ENCODE data around the gene ZNF652.

ZNF652 gene

DNA sequence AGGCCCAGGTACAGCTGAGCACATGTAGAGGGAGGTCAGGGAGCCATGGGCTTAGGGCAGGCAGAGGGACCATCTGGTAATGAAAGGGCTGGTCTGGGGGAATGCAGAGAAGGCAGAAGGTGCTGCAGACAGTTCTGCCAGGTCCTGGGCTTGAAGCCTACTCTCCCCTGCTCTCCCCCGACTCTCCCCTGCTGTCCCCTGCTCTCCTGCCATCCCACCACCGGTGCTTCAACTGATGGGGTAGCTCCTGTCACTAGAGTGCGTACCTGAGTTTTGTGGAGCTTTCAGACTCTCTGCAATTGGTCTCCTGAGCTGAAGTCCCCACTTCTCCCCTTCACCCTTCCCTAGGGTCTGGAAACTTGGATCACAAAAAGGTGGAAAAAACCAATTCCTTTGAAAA lies 94.1 kb downstream of the ZNF652 start:
- TF ChIP-seq, protein P1, sequence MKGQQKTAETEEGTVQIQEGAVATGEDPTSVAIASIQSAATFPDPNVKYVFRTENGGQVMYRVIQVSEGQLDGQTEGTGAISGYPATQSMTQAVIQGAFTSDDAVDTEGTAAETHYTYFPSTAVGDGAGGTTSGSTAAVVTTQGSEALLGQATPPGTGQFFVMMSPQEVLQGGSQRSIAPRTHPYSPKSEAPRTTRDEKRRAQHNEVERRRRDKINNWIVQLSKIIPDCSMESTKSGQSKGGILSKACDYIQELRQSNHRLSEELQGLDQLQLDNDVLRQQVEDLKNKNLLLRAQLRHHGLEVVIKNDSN (IDR thresholded peaks at IDR 0.05) = no peak
- TF ChIP-seq EGR1 (IDR thresholded peaks at IDR 0.05) (no peak), CEBPB (IDR thresholded peaks at IDR 0.05) (no peak), ZBTB7A (IDR thresholded peaks at IDR 0.05; ENCODE audit: low read depth) (no peak), EP300 (IDR thresholded peaks at IDR 0.05; ENCODE audit: borderline replicate concordance) (no peak), TAF1 (IDR thresholded peaks at IDR 0.05; ENCODE audit: low read depth) (no peak)
- TF ChIP-seq, protein P2, sequence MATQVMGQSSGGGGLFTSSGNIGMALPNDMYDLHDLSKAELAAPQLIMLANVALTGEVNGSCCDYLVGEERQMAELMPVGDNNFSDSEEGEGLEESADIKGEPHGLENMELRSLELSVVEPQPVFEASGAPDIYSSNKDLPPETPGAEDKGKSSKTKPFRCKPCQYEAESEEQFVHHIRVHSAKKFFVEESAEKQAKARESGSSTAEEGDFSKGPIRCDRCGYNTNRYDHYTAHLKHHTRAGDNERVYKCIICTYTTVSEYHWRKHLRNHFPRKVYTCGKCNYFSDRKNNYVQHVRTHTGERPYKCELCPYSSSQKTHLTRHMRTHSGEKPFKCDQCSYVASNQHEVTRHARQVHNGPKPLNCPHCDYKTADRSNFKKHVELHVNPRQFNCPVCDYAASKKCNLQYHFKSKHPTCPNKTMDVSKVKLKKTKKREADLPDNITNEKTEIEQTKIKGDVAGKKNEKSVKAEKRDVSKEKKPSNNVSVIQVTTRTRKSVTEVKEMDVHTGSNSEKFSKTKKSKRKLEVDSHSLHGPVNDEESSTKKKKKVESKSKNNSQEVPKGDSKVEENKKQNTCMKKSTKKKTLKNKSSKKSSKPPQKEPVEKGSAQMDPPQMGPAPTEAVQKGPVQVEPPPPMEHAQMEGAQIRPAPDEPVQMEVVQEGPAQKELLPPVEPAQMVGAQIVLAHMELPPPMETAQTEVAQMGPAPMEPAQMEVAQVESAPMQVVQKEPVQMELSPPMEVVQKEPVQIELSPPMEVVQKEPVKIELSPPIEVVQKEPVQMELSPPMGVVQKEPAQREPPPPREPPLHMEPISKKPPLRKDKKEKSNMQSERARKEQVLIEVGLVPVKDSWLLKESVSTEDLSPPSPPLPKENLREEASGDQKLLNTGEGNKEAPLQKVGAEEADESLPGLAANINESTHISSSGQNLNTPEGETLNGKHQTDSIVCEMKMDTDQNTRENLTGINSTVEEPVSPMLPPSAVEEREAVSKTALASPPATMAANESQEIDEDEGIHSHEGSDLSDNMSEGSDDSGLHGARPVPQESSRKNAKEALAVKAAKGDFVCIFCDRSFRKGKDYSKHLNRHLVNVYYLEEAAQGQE (IDR thresholded peaks at IDR 0.05; ENCODE audit: low read depth) = no peak

DNA sequence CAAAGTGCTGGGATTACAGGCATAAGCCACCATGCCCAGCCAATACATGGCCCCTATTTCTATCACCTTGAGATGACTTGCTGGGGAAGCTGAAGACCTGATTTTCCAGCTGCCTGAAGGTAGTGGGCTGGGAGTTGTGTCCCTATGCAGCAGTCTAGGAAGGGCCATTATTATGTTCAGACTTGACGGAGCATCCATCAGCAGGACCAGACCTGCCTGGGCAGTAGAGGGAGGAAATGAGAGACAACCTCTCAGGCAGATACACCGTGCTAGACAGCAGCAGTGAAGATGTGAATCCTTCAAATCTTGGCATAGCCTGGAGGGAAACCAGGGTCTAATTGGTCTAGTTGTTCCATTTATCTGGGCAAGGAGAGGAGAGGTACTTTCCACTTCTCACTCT lies 95.8 kb downstream of the ZNF652 start:
- no peak for TF ChIP-seq RAD21 (IDR thresholded peaks at IDR 0.05; ENCODE audit: low read depth)
- TF ChIP-seq TAF1 (IDR thresholded peaks at IDR 0.05; ENCODE audit: low read depth) = no peak
- TF ChIP-seq CEBPB (IDR thresholded peaks at IDR 0.05) = no peak
- TF ChIP-seq, protein P1 (IDR thresholded peaks at IDR 0.05) = no peak
- no peak for TF ChIP-seq FOXM1 (IDR thresholded peaks at IDR 0.05; ENCODE audit: borderline replicate concordance, low read depth)
- no peak for TF ChIP-seq ZBTB7A (IDR thresholded peaks at IDR 0.05; ENCODE audit: low read depth)
- TF ChIP-seq, protein P2 (IDR thresholded peaks at IDR 0.05; ENCODE audit: low read depth) = no peak
- no peak for TF ChIP-seq CREB1 (IDR thresholded peaks at IDR 0.05; ENCODE audit: low read depth)
- no peak for TF ChIP-seq NFIC (IDR thresholded peaks at IDR 0.05)
- TF ChIP-seq, protein P3, sequence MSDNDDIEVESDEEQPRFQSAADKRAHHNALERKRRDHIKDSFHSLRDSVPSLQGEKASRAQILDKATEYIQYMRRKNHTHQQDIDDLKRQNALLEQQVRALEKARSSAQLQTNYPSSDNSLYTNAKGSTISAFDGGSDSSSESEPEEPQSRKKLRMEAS (IDR thresholded peaks at IDR 0.05) = no peak
- TF ChIP-seq EGR1 (IDR thresholded peaks at IDR 0.05) = no peak
- TF ChIP-seq TCF12 (IDR thresholded peaks at IDR 0.05; ENCODE audit: low read depth) = no peak
- no peak for TF ChIP-seq TEAD4 (IDR thresholded peaks at IDR 0.05)
- TF ChIP-seq YY1 (IDR thresholded peaks at IDR 0.05; ENCODE audit: low read depth) = no peak
- TF ChIP-seq EP300 (IDR thresholded peaks at IDR 0.05; ENCODE audit: borderline replicate concordance) = no peak

DNA sequence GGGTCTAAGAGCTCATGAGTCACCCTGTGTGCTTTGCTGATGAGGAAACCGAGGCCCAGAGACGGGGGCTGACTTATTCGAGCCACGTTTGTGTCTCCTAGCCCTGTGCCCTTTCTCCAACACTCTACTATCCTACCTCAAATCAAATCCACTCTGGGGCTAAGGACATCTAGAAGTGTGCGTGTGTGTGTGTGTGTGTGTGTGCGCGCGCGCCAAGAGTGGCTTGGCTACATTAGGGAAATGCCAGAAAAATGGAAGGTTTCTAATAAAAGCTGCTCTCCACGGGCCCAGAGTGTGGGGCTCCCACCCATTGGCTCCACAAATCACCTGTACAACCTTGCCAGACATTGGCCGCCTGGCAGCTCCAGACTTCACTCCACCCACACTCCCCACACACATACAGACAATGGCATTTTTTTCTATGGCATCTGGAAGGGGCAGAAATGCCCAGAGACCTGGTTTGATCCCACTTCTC lies 101.2 kb downstream of the ZNF652 start:
- TF ChIP-seq, protein P3 (IDR thresholded peaks at IDR 0.05) = 0 out of 2 replicates have a peak, but pooled peaks have one; percentile 29
- TF ChIP-seq FOXM1 (IDR thresholded peaks at IDR 0.05; ENCODE audit: borderline replicate concordance, low read depth) (no peak), NFIC (IDR thresholded peaks at IDR 0.05) (no peak), ZBTB7A (IDR thresholded peaks at IDR 0.05; ENCODE audit: low read depth) (no peak), EP300 (IDR thresholded peaks at IDR 0.05; ENCODE audit: borderline replicate concordance) (no peak), YY1 (IDR thresholded peaks at IDR 0.05; ENCODE audit: low read depth) (0 out of 2 replicates have a peak, but pooled peaks have one; percentile 8), CREB1 (IDR thresholded peaks at IDR 0.05; ENCODE audit: low read depth) (no peak), TEAD4 (IDR thresholded peaks at IDR 0.05) (no peak), TCF12 (IDR thresholded peaks at IDR 0.05; ENCODE audit: low read depth) (no peak), RAD21 (IDR thresholded peaks at IDR 0.05; ENCODE audit: low read depth) (no peak)
- TF ChIP-seq, protein P1 (IDR thresholded peaks at IDR 0.05) = no peak

DNA sequence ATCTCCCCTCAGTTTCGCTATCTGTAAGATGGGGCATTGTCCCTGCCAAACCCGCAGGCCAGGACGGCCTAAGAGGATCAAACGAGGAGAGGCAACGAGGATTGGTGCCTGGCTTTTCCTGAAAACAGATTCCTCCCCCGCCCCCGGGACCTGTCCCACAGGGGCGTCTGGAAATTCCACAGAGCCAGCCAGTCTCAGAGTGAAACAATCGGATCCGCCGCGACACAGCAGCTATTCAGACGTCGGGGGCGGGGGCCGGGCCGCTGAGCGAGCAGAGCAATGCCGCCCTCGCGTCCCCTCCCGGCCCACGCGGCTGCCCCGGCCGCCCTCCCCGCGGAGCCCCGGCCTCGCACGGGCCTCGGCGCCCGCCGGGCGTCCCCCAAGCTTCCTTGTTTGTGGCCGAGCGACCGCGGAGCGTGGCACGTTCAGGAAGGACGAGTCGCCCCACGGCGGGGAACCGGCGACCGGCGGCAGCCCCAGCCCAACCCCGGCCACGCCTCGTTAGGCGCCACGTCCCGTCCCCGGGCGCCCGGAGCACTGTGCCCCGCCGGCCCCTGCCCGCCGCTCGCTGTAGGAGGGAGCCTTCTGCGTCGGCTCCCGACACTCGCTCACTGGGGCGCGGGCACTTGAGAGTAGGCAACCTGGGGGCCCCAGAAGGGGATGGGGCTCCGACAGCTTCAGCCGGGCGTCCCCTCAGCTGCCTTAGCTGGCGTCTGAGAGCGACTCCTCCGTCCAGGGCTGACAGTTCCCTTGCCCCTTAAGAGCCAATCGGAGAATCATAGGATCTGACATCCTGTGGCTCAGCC lies 101.8 kb downstream of the ZNF652 start:
- TF ChIP-seq TEAD4 (IDR thresholded peaks at IDR 0.05) = peak; percentile 70
- TF ChIP-seq CEBPB (IDR thresholded peaks at IDR 0.05) = 0 out of 2 replicates have a peak, but pooled peaks have one; percentile 5
- TF ChIP-seq NFIC (IDR thresholded peaks at IDR 0.05) = 0 out of 2 replicates have a peak, but pooled peaks have one; percentile 16
- TF ChIP-seq ZBTB7A (IDR thresholded peaks at IDR 0.05; ENCODE audit: low read depth) = peak; percentile 74
- peak; percentile 58 for TF ChIP-seq TCF12 (IDR thresholded peaks at IDR 0.05; ENCODE audit: low read depth)
- TF ChIP-seq, protein P3 (IDR thresholded peaks at IDR 0.05) = peak; percentile 52; the same call in 1 of the 2 replicates
- TF ChIP-seq, protein P2 (IDR thresholded peaks at IDR 0.05; ENCODE audit: low read depth) = no peak
- peak; percentile 26; the same call in 1 of the 2 replicates for TF ChIP-seq YY1 (IDR thresholded peaks at IDR 0.05; ENCODE audit: low read depth)
- TF ChIP-seq EGR1 (IDR thresholded peaks at IDR 0.05) = peak; percentile 62
- no peak; the same call in 1 of the 2 replicates for TF ChIP-seq EP300 (IDR thresholded peaks at IDR 0.05; ENCODE audit: borderline replicate concordance)
